Measurements from ENCODE around the gene DYRK1B. TPM values are rescaled to one million over a fixed set of nuclear protein-coding genes. Genes with fewer than 3 reads are reported as not detected.

The DYRK1B gene
- total and polyA plus RNA-seq, 2 experiments from 2014 or later: 6.5 to 8.6 TPM

- H3K4me3 ChIP-seq: no peak overlapping the region; the same call in 1 of the 2 replicates
- peaks cover 16% of the 10 kb centered on the region for H3K79me2 ChIP-seq (replicated peaks; ENCODE audit: insufficient read depth)
- H4K20me1 ChIP-seq (replicated peaks; ENCODE audit: insufficient read depth): peaks cover 9% of the 10 kb centered on the region; the same call in 1 of the 2 replicates
- peak overlapping the region; percentile 60; the same call in 1 of the 2 replicates for H3K27ac ChIP-seq (ENCODE audit: low read depth)
- DNase-seq (ENCODE audit: low spot score): no peak
- Mint-ChIP-seq H3K27ac (peak overlapping the region; percentile 86), H3K36me3 (ENCODE audit: low read depth) (peaks cover 69% of the 10 kb centered on the region), H3K9me3 (peaks cover 1% of the 10 kb centered on the region; the same call in 2 of the 3 replicates), H3K4me3 (peak overlapping the region; percentile 63), H3K4me1 (peaks cover 17% of the 10 kb centered on the region), H3K27me3 (ENCODE audit: insufficient read depth, low read depth, poor library complexity) (peaks cover 16% of the 10 kb centered on the region)
- no peak overlapping the region for H3K4me2 ChIP-seq
- peaks cover 5% of the 10 kb centered on the region; the same call in 1 of the 2 replicates for H3K4me1 ChIP-seq (ENCODE audit: insufficient read depth)
- H3K36me3 ChIP-seq (ENCODE audit: insufficient read depth): peaks cover 47% of the 10 kb centered on the region
- H3K9me2 ChIP-seq (ENCODE audit: insufficient read depth): no peaks in the 10 kb centered on the region
- TF ChIP-seq, protein P1, sequence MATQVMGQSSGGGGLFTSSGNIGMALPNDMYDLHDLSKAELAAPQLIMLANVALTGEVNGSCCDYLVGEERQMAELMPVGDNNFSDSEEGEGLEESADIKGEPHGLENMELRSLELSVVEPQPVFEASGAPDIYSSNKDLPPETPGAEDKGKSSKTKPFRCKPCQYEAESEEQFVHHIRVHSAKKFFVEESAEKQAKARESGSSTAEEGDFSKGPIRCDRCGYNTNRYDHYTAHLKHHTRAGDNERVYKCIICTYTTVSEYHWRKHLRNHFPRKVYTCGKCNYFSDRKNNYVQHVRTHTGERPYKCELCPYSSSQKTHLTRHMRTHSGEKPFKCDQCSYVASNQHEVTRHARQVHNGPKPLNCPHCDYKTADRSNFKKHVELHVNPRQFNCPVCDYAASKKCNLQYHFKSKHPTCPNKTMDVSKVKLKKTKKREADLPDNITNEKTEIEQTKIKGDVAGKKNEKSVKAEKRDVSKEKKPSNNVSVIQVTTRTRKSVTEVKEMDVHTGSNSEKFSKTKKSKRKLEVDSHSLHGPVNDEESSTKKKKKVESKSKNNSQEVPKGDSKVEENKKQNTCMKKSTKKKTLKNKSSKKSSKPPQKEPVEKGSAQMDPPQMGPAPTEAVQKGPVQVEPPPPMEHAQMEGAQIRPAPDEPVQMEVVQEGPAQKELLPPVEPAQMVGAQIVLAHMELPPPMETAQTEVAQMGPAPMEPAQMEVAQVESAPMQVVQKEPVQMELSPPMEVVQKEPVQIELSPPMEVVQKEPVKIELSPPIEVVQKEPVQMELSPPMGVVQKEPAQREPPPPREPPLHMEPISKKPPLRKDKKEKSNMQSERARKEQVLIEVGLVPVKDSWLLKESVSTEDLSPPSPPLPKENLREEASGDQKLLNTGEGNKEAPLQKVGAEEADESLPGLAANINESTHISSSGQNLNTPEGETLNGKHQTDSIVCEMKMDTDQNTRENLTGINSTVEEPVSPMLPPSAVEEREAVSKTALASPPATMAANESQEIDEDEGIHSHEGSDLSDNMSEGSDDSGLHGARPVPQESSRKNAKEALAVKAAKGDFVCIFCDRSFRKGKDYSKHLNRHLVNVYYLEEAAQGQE (IDR thresholded peaks at IDR 0.05; ENCODE audit: unreplicated experiment): no peak
- TF ChIP-seq ZNF114 (CRISPR knock-in tag; IDR thresholded peaks at IDR 0.05): no peak
- TF ChIP-seq JUNB (IDR thresholded peaks at IDR 0.05; ENCODE audit: unreplicated experiment): no peak
- no peak for TF ChIP-seq CREB1 (CRISPR knock-in tag; IDR thresholded peaks at IDR 0.05; ENCODE audit: low read depth)
- TF ChIP-seq, protein P2, sequence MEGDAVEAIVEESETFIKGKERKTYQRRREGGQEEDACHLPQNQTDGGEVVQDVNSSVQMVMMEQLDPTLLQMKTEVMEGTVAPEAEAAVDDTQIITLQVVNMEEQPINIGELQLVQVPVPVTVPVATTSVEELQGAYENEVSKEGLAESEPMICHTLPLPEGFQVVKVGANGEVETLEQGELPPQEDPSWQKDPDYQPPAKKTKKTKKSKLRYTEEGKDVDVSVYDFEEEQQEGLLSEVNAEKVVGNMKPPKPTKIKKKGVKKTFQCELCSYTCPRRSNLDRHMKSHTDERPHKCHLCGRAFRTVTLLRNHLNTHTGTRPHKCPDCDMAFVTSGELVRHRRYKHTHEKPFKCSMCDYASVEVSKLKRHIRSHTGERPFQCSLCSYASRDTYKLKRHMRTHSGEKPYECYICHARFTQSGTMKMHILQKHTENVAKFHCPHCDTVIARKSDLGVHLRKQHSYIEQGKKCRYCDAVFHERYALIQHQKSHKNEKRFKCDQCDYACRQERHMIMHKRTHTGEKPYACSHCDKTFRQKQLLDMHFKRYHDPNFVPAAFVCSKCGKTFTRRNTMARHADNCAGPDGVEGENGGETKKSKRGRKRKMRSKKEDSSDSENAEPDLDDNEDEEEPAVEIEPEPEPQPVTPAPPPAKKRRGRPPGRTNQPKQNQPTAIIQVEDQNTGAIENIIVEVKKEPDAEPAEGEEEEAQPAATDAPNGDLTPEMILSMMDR (conservative IDR thresholded peaks at IDR 0.05; ENCODE audit: low read depth in 2 of 2): no peak
- no peak for TF ChIP-seq ZNF331 (CRISPR knock-in tag; IDR thresholded peaks at IDR 0.05; ENCODE audit: low read depth)
- TF ChIP-seq EZH2phosphoT487 (IDR thresholded peaks at IDR 0.05; ENCODE audit: unreplicated experiment): no peak
- no peak for TF ChIP-seq ETS1 (IDR thresholded peaks at IDR 0.05)
- no peak for TF ChIP-seq NANOG (IDR thresholded peaks at IDR 0.05; ENCODE audit: borderline replicate concordance)
- no peak for TF ChIP-seq STAT1 (IDR thresholded peaks at IDR 0.05; ENCODE audit: unreplicated experiment)
- TF ChIP-seq EZH2 (IDR thresholded peaks at IDR 0.05; ENCODE audit: low read depth, unreplicated experiment): no peak
- TF ChIP-seq POLR2AphosphoS5 (IDR thresholded peaks at IDR 0.05; ENCODE audit: low read depth): no peak
- TF ChIP-seq ZNF462 (CRISPR knock-in tag; IDR thresholded peaks at IDR 0.05): no peak
- H3F3A ChIP-seq (replicated peaks; ENCODE audit: low read depth): peaks cover 25% of the 10 kb centered on the region
- H3K27me3 ChIP-seq (ENCODE audit: insufficient read depth): no peaks in the 10 kb centered on the region
- H2AFZ ChIP-seq: no peak overlapping the region
- ATAC-seq: no peak
Observed at GRCh38 chr19:39834287-39834841, 402 bp upstream of the DYRK1B start.

All from GM23338 (cell line).